Neutrophil (primary cell): Measurements from ENCODE around the gene TATDN3.
A peak's percentile ranks its signal among the peaks of the same experiment; 100 is the strongest.
"Not testable (repeated sequence)": the region's sequence is repeated elsewhere in the genome, so short reads cannot be mapped to it uniquely, and the experiment has no call there.

Experiments used
- H3K27ac ChIP-seq: fragments of 200-600 bp; sonication (generic); 2 replicates; pipeline ENCODE4 v1.5.1; 2016; ENCODE audit warnings: mild to moderate bottlenecking, moderate library complexity
- H3K27me3 ChIP-seq: fragments of 200-600 bp; sonication (generic); 2 replicates; pipeline ENCODE4 v1.6.0; 2016; ENCODE audit warnings: mild to moderate bottlenecking
- H3K36me3 ChIP-seq: fragments of 200-600 bp; sonication (generic); 2 replicates; pipeline ENCODE4 v1.5.1; 2017
- H3K4me1 ChIP-seq, 2 experiments: fragments of 200-600 bp in 1 of 2; sonication (generic) in 1 of 2; 1 replicate in 1 of 2; 2 replicates in 1 of 2; pipeline versions ENCODE4 v1.5.1 to v1.6.1; 2013 to 2016; ENCODE audit warnings: low read depth in 1 of 2, low read length in 1 of 2, mild to moderate bottlenecking in 1 of 2, moderate library complexity in 1 of 2; ENCODE audit not compliant: control insufficient read depth in 1 of 2, insufficient read depth in 1 of 2
- H3K4me3 ChIP-seq, 2 experiments: fragments of 200-600 bp in 1 of 2; sonication (generic) in 1 of 2; 1 replicate in 1 of 2; 2 replicates in 1 of 2; pipeline ENCODE4 v1.5.1; 2013 to 2016; ENCODE audit warnings: low read depth in 1 of 2, low read length in 1 of 2, mild to moderate bottlenecking in 1 of 2, moderate library complexity in 1 of 2
- H3K9me3 ChIP-seq: fragments of 200-600 bp; sonication (generic); 2 replicates; pipeline ENCODE4 v1.5.1; 2016
- TF ChIP-seq, protein P1 (sequence below): fragments of 200-600 bp; sonication (generic); IDR thresholded peaks from 2 replicates; pipeline ENCODE4 v1.5.1; 2016; ENCODE audit warnings: antibody characterized with exemption

The TATDN3 gene

DNA sequence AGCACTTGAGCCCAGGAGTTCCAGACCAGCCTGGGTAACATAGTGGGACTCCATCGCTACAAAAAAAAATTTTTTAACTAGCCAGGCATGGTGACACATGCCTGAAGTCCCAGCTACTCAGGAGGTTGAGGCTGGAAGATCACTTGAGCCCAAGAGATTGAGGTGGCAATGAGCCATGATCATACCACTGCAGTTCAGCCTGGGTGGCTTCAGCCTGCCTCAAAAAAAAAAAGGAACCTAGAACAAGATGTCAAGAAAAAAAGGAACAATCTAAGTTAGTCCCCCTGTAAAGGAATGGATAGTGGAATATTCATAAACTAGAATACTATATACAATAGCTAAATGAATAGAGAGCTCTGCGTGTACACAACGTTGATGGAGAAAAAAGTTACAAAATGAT is 14.5 kb upstream of the TATDN3 start:
- Histone ChIP-seq H3K36me3 (no peaks in the 10 kb centered on the region), H3K4me3 (no peak overlapping the region), H3K27me3 (no peaks in the 10 kb centered on the region), H3K27ac (no peak overlapping the region), H3K9me3 (no peaks in the 10 kb centered on the region), H3K4me1 (peaks cover 6 to 9% of the 10 kb centered on the region in 2 experiments)
- TF ChIP-seq, protein P1, sequence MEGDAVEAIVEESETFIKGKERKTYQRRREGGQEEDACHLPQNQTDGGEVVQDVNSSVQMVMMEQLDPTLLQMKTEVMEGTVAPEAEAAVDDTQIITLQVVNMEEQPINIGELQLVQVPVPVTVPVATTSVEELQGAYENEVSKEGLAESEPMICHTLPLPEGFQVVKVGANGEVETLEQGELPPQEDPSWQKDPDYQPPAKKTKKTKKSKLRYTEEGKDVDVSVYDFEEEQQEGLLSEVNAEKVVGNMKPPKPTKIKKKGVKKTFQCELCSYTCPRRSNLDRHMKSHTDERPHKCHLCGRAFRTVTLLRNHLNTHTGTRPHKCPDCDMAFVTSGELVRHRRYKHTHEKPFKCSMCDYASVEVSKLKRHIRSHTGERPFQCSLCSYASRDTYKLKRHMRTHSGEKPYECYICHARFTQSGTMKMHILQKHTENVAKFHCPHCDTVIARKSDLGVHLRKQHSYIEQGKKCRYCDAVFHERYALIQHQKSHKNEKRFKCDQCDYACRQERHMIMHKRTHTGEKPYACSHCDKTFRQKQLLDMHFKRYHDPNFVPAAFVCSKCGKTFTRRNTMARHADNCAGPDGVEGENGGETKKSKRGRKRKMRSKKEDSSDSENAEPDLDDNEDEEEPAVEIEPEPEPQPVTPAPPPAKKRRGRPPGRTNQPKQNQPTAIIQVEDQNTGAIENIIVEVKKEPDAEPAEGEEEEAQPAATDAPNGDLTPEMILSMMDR, result no peak

DNA sequence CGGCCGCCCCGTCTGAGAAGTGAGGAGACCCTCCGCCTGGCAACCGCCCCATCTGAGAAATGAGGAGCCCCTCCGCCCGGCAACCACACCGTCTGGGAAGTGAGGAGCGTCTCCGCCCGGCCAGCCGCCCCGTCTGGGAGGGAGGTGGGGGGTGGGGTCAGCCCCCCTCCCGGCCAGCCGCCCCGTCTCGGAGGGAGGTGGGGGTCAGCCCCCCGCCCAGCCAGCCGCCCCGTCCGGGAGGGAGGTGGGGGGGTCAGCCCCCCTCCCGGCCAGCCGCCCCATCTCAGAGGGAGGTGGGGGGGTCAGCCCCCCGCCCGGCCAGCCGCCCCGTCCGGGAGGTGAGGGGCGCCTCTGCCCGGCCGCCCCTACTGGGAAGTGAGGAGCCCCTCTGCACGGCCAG is 12.6 kb upstream of the TATDN3 start:
- H3K36me3 ChIP-seq, result peaks cover 12% of the 10 kb centered on the region
- H3K27ac ChIP-seq, H3K9me3 ChIP-seq, H3K27me3 ChIP-seq, H3K4me3 ChIP-seq, H3K4me1 ChIP-seq: not testable (repeated sequence)

DNA sequence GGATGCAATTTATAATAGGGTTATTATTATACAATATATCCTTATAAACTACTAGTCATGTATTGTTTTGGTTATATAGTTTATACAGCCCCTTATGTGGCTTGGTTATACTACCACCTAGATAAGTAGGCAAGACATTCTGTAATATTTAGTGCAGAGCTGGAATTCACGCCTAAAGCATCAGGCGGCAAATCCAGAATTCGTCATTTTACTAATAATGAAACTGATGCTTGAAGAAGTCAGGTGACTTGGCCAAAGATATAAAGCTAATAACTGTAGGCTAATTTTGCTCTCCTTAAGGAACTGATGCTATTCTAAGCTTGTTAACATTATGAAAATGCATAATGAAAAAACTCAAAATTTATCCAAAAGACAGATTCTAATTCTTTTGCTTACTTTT is 10.9 kb upstream of the TATDN3 start:
- no peak overlapping the region for H3K27ac ChIP-seq
- H3K36me3 ChIP-seq, result peaks cover 27% of the 10 kb centered on the region
- no peaks in the 10 kb centered on the region for H3K9me3 ChIP-seq
- peaks cover 0 to 3% of the 10 kb centered on the region in 2 experiments for H3K4me1 ChIP-seq
- H3K27me3 ChIP-seq, result no peaks in the 10 kb centered on the region
- H3K4me3 ChIP-seq, result no peak overlapping the region
- TF ChIP-seq, protein P1, result no peak

DNA sequence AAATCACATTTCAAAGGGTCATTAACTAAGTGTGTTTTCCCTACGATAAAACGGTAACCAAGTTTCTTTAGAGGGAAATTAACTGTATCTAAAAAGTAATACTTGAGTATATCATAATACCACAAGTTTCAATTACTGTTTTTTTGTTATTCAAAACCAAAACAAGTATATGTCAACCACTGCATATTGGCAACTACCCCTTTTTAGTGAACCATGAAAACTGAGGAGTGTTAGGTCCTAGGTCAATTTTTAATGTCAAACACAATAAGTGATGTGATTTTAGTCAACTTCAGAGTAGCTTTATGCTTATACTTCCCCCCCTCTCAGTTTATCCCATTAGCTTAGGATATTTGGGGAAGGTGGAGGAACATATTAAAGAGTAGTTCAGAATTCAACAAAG is 10.5 kb upstream of the TATDN3 start:
- no peak overlapping the region for H3K27ac ChIP-seq
- H3K27me3 ChIP-seq, result no peaks in the 10 kb centered on the region
- H3K4me1 ChIP-seq, result peaks cover 0 to 3% of the 10 kb centered on the region in 2 experiments
- no peaks in the 10 kb centered on the region for H3K9me3 ChIP-seq
- no peak overlapping the region for H3K4me3 ChIP-seq
- TF ChIP-seq, protein P1, result no peak
- peaks cover 31% of the 10 kb centered on the region for H3K36me3 ChIP-seq

DNA sequence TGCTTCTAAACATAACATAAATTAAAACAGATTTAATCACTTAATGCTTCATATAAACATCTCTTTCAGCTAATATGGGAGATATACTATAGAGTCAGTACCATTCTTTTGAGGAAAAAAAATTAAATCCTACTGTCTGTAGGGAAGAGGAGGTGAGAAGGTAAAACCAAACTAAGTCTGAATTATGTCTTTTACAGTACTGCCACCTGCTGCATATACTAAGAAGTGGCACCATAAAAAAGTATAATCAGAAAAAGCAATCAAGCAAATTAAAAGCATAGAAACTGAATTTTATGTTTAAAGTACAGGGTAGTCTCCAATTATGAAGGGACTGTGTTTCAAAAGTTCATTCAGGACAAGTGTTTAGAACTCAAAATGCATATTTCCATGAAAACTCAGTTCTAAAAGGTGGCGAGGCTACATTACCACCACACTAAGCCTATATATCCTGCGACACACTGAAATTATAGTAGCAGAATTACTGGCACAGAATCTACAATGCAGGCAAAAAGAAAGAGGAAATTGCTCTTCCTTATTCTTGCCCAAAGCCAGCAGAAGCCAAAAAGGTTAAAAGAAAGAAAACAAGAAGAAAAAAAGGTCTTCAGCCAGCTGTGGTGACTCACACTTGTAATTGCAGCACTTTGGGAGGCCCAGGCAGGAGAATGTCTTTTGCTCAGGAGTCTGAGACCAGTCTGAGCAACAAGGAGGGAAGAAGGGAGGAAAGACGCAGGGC is 9.1 kb upstream of the TATDN3 start:
- H3K4me1 ChIP-seq, result peaks cover 0 to 3% of the 10 kb centered on the region in 2 experiments
- no peaks in the 10 kb centered on the region for H3K27me3 ChIP-seq
- H3K9me3 ChIP-seq, result no peaks in the 10 kb centered on the region
- TF ChIP-seq, protein P1, result peak; percentile 67
- H3K4me3 ChIP-seq, result no peak overlapping the region
- H3K36me3 ChIP-seq, result peaks cover 31% of the 10 kb centered on the region
- peak overlapping the region; percentile 37 for H3K27ac ChIP-seq

DNA sequence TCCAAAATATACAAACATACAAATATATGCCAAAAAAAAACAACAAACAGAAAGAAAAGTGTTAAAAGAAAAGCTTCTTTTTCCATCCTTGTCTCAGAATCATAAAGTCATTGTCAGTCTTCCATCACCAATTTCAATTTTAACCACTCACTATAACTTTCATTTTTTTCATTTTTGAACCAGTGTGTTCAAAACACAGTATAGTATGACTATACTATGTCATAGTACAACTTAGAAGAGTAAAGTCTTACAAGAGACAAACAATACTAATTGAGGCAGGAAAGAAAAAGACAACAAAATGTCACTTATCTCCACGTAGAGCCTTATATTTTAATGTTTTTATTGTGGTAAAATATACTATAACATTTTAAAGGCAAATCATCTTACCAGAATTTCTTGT is 7.7 kb upstream of the TATDN3 start:
- H3K4me3 ChIP-seq, result no peak overlapping the region
- no peaks in the 10 kb centered on the region for H3K9me3 ChIP-seq
- peaks cover 4 to 6% of the 10 kb centered on the region in 2 experiments for H3K4me1 ChIP-seq
- H3K36me3 ChIP-seq, result peaks cover 31% of the 10 kb centered on the region
- TF ChIP-seq, protein P1, result no peak
- no peak overlapping the region for H3K27ac ChIP-seq
- H3K27me3 ChIP-seq, result no peaks in the 10 kb centered on the region
